SK-N-SH treated with all-trans-retinoic acid at 6 μM for 48 hours (cell line): ENCODE measurements around the gene DOCK4.

Source experiments
- ATAC-seq: fragments of 200-7000 bp; cut with Tn5 transposase; 3 replicates; pipeline ENCODE4 v1.9.1; 2020; ENCODE audit warnings: mild to moderate bottlenecking, moderate library complexity
- ARNTL ChIP-seq: fragments of 450-650 bp; formaldehyde crosslinking; IDR thresholded peaks from 2 replicates; pipeline ENCODE4 v1.5.0; 2020; ENCODE audit warnings: low read depth, mild to moderate bottlenecking, moderate library complexity, borderline replicate concordance
- BACH2 ChIP-seq: fragments of 250-450 bp; sonication (Bioruptor Pico); IDR thresholded peaks from 2 replicates; pipeline ENCODE4 v1.9.0; 2021; ENCODE audit warnings: mild to moderate bottlenecking, borderline replicate concordance
- CSDC2 ChIP-seq: fragments of 250-450 bp; sonication (Bioruptor Pico); IDR thresholded peaks from 2 replicates; pipeline ENCODE4 v1.5.0; 2020; ENCODE audit warnings: mild to moderate bottlenecking, moderate library complexity
- ISL1 ChIP-seq: fragments of 250-450 bp; sonication (Bioruptor Pico); IDR thresholded peaks from 2 replicates; pipeline ENCODE4 v2.1.2; 2022; ENCODE audit warnings: mild to moderate bottlenecking, moderate library complexity
- OSR1 ChIP-seq: fragments of 250-450 bp; sonication (Bioruptor Pico); IDR thresholded peaks from 2 replicates; pipeline ENCODE4 v1.8.0; 2022; ENCODE audit warnings: moderate library complexity, mild to moderate bottlenecking, inconsistent platforms
- PPARA ChIP-seq: fragments of 250-450 bp; sonication (Bioruptor Pico); IDR thresholded peaks from 2 replicates; pipeline ENCODE4 v1.5.0; 2020; ENCODE audit warnings: mild to moderate bottlenecking, borderline replicate concordance
- RARB ChIP-seq: fragments of 250-450 bp; sonication (Bioruptor Pico); IDR thresholded peaks from 2 replicates; pipeline ENCODE4 v1.8.0; 2021; ENCODE audit warnings: mild to moderate bottlenecking, moderate library complexity
- SNAI2 ChIP-seq: fragments of 250-450 bp; sonication (Bioruptor Pico); IDR thresholded peaks from 2 replicates; pipeline ENCODE4 v1.5.0; 2020; ENCODE audit warnings: mild to moderate bottlenecking, moderate library complexity
- TCF4 ChIP-seq: fragments of 250-450 bp; sonication (Bioruptor Pico); IDR thresholded peaks from 2 replicates; pipeline ENCODE4 v1.8.0; 2021; ENCODE audit warnings: mild to moderate bottlenecking, moderate library complexity, borderline replicate concordance
- TOX ChIP-seq: fragments of 250-450 bp; sonication (Bioruptor Pico); IDR thresholded peaks from 2 replicates; pipeline ENCODE4 v1.8.0; 2021; ENCODE audit warnings: mild to moderate bottlenecking, moderate library complexity, borderline replicate concordance
- ZC3H10 ChIP-seq: fragments of 250-450 bp; sonication (Bioruptor Pico); IDR thresholded peaks from 2 replicates; pipeline ENCODE4 v1.5.1; 2021; ENCODE audit warnings: mild to moderate bottlenecking, moderate library complexity
- ZFP3 ChIP-seq: fragments of 250-450 bp; sonication (Bioruptor Pico); IDR thresholded peaks from 2 replicates; pipeline ENCODE4 v1.5.0; 2020; ENCODE audit warnings: mild to moderate bottlenecking, moderate library complexity
- ZFP30 ChIP-seq: fragments of 450-650 bp; formaldehyde crosslinking; IDR thresholded peaks from 2 replicates; pipeline ENCODE4 v1.5.0; 2022; ENCODE audit warnings: mild to moderate bottlenecking, moderate library complexity
- ZNF565 ChIP-seq: fragments of 450-650 bp; formaldehyde crosslinking; conservative IDR thresholded peaks from 2 replicates; pipeline ENCODE4 v1.5.0; 2020; ENCODE audit warnings: low read depth, mild to moderate bottlenecking, moderate library complexity
- ZNF70 ChIP-seq: fragments of 450-650 bp; formaldehyde crosslinking; IDR thresholded peaks from 2 replicates; pipeline ENCODE4 v1.5.0; 2020; ENCODE audit warnings: mild to moderate bottlenecking, moderate library complexity
- ZNF8 ChIP-seq: fragments of 450-650 bp; formaldehyde crosslinking; IDR thresholded peaks from 2 replicates; pipeline ENCODE4 v1.5.0; 2020; ENCODE audit warnings: mild to moderate bottlenecking, moderate library complexity
- TF ChIP-seq, protein P1 (sequence below): fragments of 250-450 bp; sonication (Bioruptor Pico); IDR thresholded peaks from 2 replicates; pipeline ENCODE4 v1.8.0; 2021; ENCODE audit warnings: low read depth, mild to moderate bottlenecking, moderate library complexity, borderline replicate concordance
- TF ChIP-seq, protein P2 (sequence below): fragments of 250-450 bp; sonication (Bioruptor Pico); IDR thresholded peaks from 2 replicates; pipeline ENCODE4 v1.8.0; 2020; ENCODE audit warnings: mild to moderate bottlenecking, moderate library complexity, borderline replicate concordance
- TF ChIP-seq, protein P3 (sequence below): fragments of 250-450 bp; sonication (Bioruptor Pico); IDR thresholded peaks from 2 replicates; pipeline ENCODE4 v1.5.1; 2021; ENCODE audit warnings: mild to moderate bottlenecking, moderate library complexity
- TF ChIP-seq, protein P4 (sequence below): fragments of 250-450 bp; sonication (Bioruptor Pico); IDR thresholded peaks from 2 replicates; pipeline ENCODE4 v1.5.1; 2020; ENCODE audit warnings: low read depth, mild to moderate bottlenecking, moderate library complexity
- TF ChIP-seq, protein P5 (sequence below): fragments of 250-450 bp; sonication (Bioruptor Pico); IDR thresholded peaks from 2 replicates; pipeline ENCODE4 v1.5.0; 2020; ENCODE audit warnings: mild to moderate bottlenecking, moderate library complexity

Gene DOCK4

DNA sequence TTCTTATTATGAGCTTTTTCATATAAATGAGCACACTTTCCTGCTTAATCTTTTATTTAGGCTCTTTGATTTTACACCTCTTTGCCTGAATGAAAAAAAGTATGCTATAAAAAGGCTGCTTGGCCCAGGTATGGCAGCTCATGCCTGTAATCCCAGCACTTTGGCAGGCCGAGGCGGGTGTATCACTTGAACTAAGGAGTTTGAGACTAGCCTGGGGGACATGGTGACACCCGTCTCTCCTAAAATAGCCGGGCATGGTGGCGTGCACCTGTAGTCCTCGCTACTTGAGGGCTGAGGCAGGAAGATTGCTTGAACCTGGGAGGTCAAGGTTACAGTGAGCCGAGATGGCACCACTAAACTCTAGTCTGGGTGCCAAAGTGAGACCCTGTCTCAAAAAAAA, 72.9 kb downstream of the DOCK4 start:
- TF ChIP-seq, protein P1, sequence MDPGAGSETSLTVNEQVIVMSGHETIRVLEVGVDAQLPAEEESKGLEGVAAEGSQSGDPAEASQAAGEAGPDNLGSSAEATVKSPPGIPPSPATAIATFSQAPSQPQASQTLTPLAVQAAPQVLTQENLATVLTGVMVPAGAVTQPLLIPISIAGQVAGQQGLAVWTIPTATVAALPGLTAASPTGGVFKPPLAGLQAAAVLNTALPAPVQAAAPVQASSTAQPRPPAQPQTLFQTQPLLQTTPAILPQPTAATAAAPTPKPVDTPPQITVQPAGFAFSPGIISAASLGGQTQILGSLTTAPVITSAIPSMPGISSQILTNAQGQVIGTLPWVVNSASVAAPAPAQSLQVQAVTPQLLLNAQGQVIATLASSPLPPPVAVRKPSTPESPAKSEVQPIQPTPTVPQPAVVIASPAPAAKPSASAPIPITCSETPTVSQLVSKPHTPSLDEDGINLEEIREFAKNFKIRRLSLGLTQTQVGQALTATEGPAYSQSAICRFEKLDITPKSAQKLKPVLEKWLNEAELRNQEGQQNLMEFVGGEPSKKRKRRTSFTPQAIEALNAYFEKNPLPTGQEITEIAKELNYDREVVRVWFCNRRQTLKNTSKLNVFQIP (CRISPR knock-in tag): no peak
- TF ChIP-seq RARB (no peak), CSDC2 (no peak), ZNF565 (CRISPR knock-in tag) (no peak), SNAI2 (no peak), ZFP3 (CRISPR knock-in tag) (no peak), ARNTL (CRISPR knock-in tag) (no peak), TOX (no peak), ZC3H10 (CRISPR knock-in tag) (no peak), ZFP30 (CRISPR knock-in tag) (no peak), ZNF8 (CRISPR knock-in tag) (no peak), OSR1 (CRISPR knock-in tag) (no peak), ZNF70 (CRISPR knock-in tag) (no peak)
- TF ChIP-seq, protein P2, sequence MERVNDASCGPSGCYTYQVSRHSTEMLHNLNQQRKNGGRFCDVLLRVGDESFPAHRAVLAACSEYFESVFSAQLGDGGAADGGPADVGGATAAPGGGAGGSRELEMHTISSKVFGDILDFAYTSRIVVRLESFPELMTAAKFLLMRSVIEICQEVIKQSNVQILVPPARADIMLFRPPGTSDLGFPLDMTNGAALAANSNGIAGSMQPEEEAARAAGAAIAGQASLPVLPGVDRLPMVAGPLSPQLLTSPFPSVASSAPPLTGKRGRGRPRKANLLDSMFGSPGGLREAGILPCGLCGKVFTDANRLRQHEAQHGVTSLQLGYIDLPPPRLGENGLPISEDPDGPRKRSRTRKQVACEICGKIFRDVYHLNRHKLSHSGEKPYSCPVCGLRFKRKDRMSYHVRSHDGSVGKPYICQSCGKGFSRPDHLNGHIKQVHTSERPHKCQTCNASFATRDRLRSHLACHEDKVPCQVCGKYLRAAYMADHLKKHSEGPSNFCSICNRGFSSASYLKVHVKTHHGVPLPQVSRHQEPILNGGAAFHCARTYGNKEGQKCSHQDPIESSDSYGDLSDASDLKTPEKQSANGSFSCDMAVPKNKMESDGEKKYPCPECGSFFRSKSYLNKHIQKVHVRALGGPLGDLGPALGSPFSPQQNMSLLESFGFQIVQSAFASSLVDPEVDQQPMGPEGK (CRISPR knock-in tag): no peak
- TF ChIP-seq, protein P3, sequence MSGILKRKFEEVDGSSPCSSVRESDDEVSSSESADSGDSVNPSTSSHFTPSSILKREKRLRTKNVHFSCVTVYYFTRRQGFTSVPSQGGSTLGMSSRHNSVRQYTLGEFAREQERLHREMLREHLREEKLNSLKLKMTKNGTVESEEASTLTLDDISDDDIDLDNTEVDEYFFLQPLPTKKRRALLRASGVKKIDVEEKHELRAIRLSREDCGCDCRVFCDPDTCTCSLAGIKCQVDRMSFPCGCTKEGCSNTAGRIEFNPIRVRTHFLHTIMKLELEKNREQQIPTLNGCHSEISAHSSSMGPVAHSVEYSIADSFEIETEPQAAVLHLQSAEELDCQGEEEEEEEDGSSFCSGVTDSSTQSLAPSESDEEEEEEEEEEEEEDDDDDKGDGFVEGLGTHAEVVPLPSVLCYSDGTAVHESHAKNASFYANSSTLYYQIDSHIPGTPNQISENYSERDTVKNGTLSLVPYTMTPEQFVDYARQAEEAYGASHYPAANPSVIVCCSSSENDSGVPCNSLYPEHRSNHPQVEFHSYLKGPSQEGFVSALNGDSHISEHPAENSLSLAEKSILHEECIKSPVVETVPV (CRISPR knock-in tag): no peak
- TF ChIP-seq, protein P4, sequence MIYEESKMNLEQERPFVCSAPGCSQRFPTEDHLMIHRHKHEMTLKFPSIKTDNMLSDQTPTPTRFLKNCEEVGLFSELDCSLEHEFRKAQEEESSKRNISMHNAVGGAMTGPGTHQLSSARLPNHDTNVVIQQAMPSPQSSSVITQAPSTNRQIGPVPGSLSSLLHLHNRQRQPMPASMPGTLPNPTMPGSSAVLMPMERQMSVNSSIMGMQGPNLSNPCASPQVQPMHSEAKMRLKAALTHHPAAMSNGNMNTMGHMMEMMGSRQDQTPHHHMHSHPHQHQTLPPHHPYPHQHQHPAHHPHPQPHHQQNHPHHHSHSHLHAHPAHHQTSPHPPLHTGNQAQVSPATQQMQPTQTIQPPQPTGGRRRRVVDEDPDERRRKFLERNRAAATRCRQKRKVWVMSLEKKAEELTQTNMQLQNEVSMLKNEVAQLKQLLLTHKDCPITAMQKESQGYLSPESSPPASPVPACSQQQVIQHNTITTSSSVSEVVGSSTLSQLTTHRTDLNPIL (CRISPR knock-in tag): no peak
- ATAC-seq: no peak

DNA sequence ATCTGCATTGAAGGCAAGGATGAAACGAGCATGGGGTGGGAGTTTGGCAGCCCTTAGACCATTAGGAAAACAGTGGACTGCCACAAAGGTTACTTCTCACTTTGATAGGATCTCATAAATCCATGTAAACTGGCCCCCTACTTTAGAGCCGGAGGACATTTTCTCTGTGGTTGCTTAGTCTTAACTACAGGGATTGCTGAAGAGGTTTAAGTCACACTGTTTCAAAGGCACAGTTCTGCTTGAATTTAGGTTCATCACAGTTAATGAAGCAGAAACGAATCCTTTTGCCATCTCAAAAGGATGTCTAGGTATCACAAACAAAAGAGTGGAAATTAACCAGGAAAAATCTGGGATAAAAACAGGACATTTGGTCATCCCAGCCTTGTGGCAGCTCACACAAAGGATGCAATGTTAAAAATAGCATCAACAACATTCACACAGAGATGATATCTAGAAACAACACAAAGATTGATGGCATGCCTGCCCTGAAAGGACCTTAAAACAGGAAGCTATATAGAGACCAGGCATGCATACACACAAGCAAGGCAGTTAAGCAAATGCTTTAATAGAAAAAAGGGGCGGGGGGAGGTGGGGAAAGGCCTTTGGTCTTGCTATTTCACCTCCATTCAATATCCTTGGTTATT, 74.0 kb downstream of the DOCK4 start:
- ATAC-seq: peak; percentile 53
- TF ChIP-seq ZFP30 (CRISPR knock-in tag): no peak
- TF ChIP-seq CSDC2: no peak
- no peak for TF ChIP-seq PPARA (CRISPR knock-in tag)
- TF ChIP-seq, protein P3 (CRISPR knock-in tag): no peak
- TF ChIP-seq SNAI2: no peak
- TF ChIP-seq, protein P5, sequence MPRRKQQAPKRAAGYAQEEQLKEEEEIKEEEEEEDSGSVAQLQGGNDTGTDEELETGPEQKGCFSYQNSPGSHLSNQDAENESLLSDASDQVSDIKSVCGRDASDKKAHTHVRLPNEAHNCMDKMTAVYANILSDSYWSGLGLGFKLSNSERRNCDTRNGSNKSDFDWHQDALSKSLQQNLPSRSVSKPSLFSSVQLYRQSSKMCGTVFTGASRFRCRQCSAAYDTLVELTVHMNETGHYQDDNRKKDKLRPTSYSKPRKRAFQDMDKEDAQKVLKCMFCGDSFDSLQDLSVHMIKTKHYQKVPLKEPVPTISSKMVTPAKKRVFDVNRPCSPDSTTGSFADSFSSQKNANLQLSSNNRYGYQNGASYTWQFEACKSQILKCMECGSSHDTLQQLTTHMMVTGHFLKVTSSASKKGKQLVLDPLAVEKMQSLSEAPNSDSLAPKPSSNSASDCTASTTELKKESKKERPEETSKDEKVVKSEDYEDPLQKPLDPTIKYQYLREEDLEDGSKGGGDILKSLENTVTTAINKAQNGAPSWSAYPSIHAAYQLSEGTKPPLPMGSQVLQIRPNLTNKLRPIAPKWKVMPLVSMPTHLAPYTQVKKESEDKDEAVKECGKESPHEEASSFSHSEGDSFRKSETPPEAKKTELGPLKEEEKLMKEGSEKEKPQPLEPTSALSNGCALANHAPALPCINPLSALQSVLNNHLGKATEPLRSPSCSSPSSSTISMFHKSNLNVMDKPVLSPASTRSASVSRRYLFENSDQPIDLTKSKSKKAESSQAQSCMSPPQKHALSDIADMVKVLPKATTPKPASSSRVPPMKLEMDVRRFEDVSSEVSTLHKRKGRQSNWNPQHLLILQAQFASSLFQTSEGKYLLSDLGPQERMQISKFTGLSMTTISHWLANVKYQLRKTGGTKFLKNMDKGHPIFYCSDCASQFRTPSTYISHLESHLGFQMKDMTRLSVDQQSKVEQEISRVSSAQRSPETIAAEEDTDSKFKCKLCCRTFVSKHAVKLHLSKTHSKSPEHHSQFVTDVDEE (CRISPR knock-in tag): peak; percentile 60; the same call in 1 of the 2 replicates
- TF ChIP-seq ISL1 (CRISPR knock-in tag): no peak
- peak; percentile 52; the same call in 1 of the 2 replicates for TF ChIP-seq TCF4 (CRISPR knock-in tag)
- TF ChIP-seq OSR1 (CRISPR knock-in tag): no peak
- no peak; the same call in 1 of the 2 replicates for TF ChIP-seq ZNF8 (CRISPR knock-in tag)
- TF ChIP-seq ZNF70 (CRISPR knock-in tag): peak; percentile 75; the same call in 1 of the 2 replicates
- TF ChIP-seq BACH2 (CRISPR knock-in tag): no peak
- TF ChIP-seq, protein P1 (CRISPR knock-in tag): no peak
- TF ChIP-seq TOX: no peak
- TF ChIP-seq, protein P2 (CRISPR knock-in tag): no peak
- TF ChIP-seq, protein P4 (CRISPR knock-in tag): no peak
